Osteoblast (primary cell): ENCODE measurements around the gene DYNC2LI1. TPM values are rescaled to one million over a fixed set of nuclear protein-coding genes. Genes with fewer than 3 reads are reported as not detected.

Source experiments
- DNase-seq: peaks from one replicate; pipeline ENCODE4 v3.0.0; 2011; ENCODE audit warnings: low spot score, mixed read lengths; ENCODE audit not compliant: insufficient read length; ENCODE audit errors: missing footprints
- H2AFZ ChIP-seq: 2 replicates; pipeline ENCODE4 v1.6.0; 2011; ENCODE audit warnings: mild to moderate bottlenecking, low read length
- H3K27ac ChIP-seq: 2 replicates; pipeline ENCODE4 v1.5.1; 2011; ENCODE audit warnings: mild to moderate bottlenecking, low read depth, low read length, moderate library complexity
- H3K27me3 ChIP-seq: 2 replicates; pipeline ENCODE4 v1.6.0; 2012; ENCODE audit warnings: mild to moderate bottlenecking, control low read depth, inconsistent platforms, low read length, moderate library complexity; ENCODE audit not compliant: insufficient read depth
- H3K36me3 ChIP-seq: 2 replicates; pipeline ENCODE4 v1.5.1; 2011; ENCODE audit warnings: mild to moderate bottlenecking, low read length, control low read depth, moderate library complexity; ENCODE audit not compliant: insufficient read depth
- H3K4me1 ChIP-seq: 2 replicates; pipeline ENCODE4 v1.5.1; 2011; ENCODE audit warnings: mild to moderate bottlenecking, low read length, control low read depth, moderate library complexity; ENCODE audit not compliant: insufficient read depth
- H3K4me2 ChIP-seq: 2 replicates; pipeline ENCODE4 v1.6.0; 2011; ENCODE audit warnings: mild to moderate bottlenecking, low read length; ENCODE audit not compliant: insufficient read depth
- H3K4me3 ChIP-seq: fragments of 200-600 bp; sonication (generic); 3 replicates; pipeline ENCODE4 v1.5.1; 2012; ENCODE audit warnings: mild to moderate bottlenecking, low read length, inconsistent platforms; ENCODE audit not compliant: insufficient read depth
- H3K79me2 ChIP-seq: 2 replicates; pipeline ENCODE4 v1.6.0; 2012; ENCODE audit warnings: mild to moderate bottlenecking, low read length, control low read depth, inconsistent platforms; ENCODE audit not compliant: insufficient read depth
- H3K9me3 ChIP-seq: 2 replicates; pipeline ENCODE4 v1.5.1; 2011; ENCODE audit warnings: low read depth, low read length, control low read depth
- H4K20me1 ChIP-seq: 2 replicates; pipeline ENCODE4 v1.6.0; 2012; ENCODE audit warnings: mild to moderate bottlenecking, low read length, control low read depth; ENCODE audit not compliant: insufficient read depth
- CTCF ChIP-seq: IDR thresholded peaks from 2 replicates; pipeline ENCODE4 v1.5.1; 2011; ENCODE audit warnings: mild to moderate bottlenecking, low read depth, low read length, moderate library complexity; ENCODE audit errors: extremely low read depth
- total RNA-seq: library from RNA; depleted of rRNA; stranded (reverse); fragments of >200 nt; gene quantifications from 2 replicates; pipeline ENCODE4 v1.2.3, GENCODE V29; 2012

DYNC2LI1 gene
- total RNA-seq, 1 donor: 26.8 TPM

GRCh38 chr2:43762286-43762685 is 11.6 kb upstream of the DYNC2LI1 start:
- H3K27me3 ChIP-seq: no peaks in the 10 kb centered on the region
- peaks cover 3% of the 10 kb centered on the region for H3K36me3 ChIP-seq
- no peak overlapping the region for H3K27ac ChIP-seq
- no peaks in the 10 kb centered on the region for H3K9me3 ChIP-seq
- no peak overlapping the region for H3K4me3 ChIP-seq
- H4K20me1 ChIP-seq: no peaks in the 10 kb centered on the region
- H3K4me2 ChIP-seq: no peak overlapping the region
- H3K79me2 ChIP-seq: no peaks in the 10 kb centered on the region
- H3K4me1 ChIP-seq: peaks cover 13% of the 10 kb centered on the region
- DNase-seq: no peak
- TF ChIP-seq CTCF: no peak
- H2AFZ ChIP-seq: no peak overlapping the region

- no peak overlapping the region for H3K4me3 ChIP-seq
- H3K79me2 ChIP-seq: no peaks in the 10 kb centered on the region
- no peak for DNase-seq
- no peaks in the 10 kb centered on the region for H4K20me1 ChIP-seq
- no peak overlapping the region for H3K27ac ChIP-seq
- H2AFZ ChIP-seq: no peak overlapping the region
- H3K4me1 ChIP-seq: peaks cover 13% of the 10 kb centered on the region
- no peaks in the 10 kb centered on the region for H3K9me3 ChIP-seq
- no peak overlapping the region for H3K4me2 ChIP-seq
- H3K27me3 ChIP-seq: no peaks in the 10 kb centered on the region
- peaks cover 3% of the 10 kb centered on the region for H3K36me3 ChIP-seq
- no peak for TF ChIP-seq CTCF
Observed at GRCh38 chr2:43763091-43763490, 10.7 kb upstream of the DYNC2LI1 start.

- no peak overlapping the region for H3K4me2 ChIP-seq
- H3K9me3 ChIP-seq: no peaks in the 10 kb centered on the region
- TF ChIP-seq CTCF: no peak
- H3K4me1 ChIP-seq: peaks cover 6% of the 10 kb centered on the region
- H2AFZ ChIP-seq: no peak overlapping the region
- no peak for DNase-seq
- no peak overlapping the region for H3K4me3 ChIP-seq
- H3K27me3 ChIP-seq: no peaks in the 10 kb centered on the region
- no peaks in the 10 kb centered on the region for H3K79me2 ChIP-seq
- H3K27ac ChIP-seq: no peak overlapping the region
- no peaks in the 10 kb centered on the region for H4K20me1 ChIP-seq
- H3K36me3 ChIP-seq: peaks cover 3% of the 10 kb centered on the region
Observed at GRCh38 chr2:43764086-43764705, 9.6 kb upstream of the DYNC2LI1 start.

GRCh38 chr2:43766006-43766405 is 7.8 kb upstream of the DYNC2LI1 start:
- H2AFZ ChIP-seq: no peak overlapping the region
- no peaks in the 10 kb centered on the region for H3K9me3 ChIP-seq
- H3K27ac ChIP-seq: no peak overlapping the region
- no peaks in the 10 kb centered on the region for H4K20me1 ChIP-seq
- H3K4me2 ChIP-seq: no peak overlapping the region
- H3K4me1 ChIP-seq: no peaks in the 10 kb centered on the region
- no peak overlapping the region for H3K4me3 ChIP-seq
- no peaks in the 10 kb centered on the region for H3K79me2 ChIP-seq
- peaks cover 3% of the 10 kb centered on the region for H3K36me3 ChIP-seq
- no peak for TF ChIP-seq CTCF
- no peak for DNase-seq
- H3K27me3 ChIP-seq: no peaks in the 10 kb centered on the region
